ENCODE results near the gene GDPGP1.

DNA sequence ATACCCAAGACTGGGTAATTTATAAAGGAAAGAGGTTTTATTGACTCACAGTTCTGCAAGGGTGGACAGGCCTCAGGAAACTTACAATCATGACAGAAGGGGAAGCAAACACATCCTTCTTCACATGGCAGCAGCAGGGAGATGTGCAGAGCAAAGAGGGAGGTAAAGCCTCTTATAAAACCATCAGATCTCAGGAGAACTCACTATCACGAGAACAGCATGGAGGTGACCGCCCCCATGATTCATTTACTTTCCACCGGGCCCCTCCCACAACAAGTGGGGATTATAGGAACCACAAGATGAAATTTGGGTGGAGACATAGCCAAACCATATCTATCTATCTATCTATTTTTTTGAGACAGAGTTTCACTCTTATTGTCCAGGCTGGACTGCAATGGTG, 5.4 kb downstream of the GDPGP1 start:
- TF ChIP-seq CTCF (optimal IDR thresholded peaks at IDR 0.05 in 1 of 3, IDR thresholded peaks at IDR 0.05 in 1 of 3, conservative IDR thresholded peaks at IDR 0.05 in 1 of 3; ENCODE audit: extremely low read depth in 1 of 3, insufficient read depth in 2 of 3, low read length in 3 of 3) (no peak), EZH2 (IDR thresholded peaks at IDR 0.05; ENCODE audit: low read length) (no peak)

Data from keratinocyte (primary cell).